HG02759 (cell line): ENCODE data around the gene SLC10A7.
A peak's percentile ranks its signal among the peaks of the same experiment; 100 is the strongest.

Source experiments
- ATAC-seq: cut with Tn5 transposase; IDR thresholded peaks from one replicate; pipeline ENCODE4 v1.9.1; 2021; ENCODE audit warnings: mild to moderate bottlenecking, moderate library complexity; ENCODE audit not compliant: unreplicated experiment

The SLC10A7 gene

GRCh38 chr4:146265950-146266490, 255.7 kb downstream of the SLC10A7 start:
- ATAC-seq: no peak

GRCh38 chr4:146263793-146264192, 257.9 kb downstream of the SLC10A7 start:
- ATAC-seq: no peak

DNA sequence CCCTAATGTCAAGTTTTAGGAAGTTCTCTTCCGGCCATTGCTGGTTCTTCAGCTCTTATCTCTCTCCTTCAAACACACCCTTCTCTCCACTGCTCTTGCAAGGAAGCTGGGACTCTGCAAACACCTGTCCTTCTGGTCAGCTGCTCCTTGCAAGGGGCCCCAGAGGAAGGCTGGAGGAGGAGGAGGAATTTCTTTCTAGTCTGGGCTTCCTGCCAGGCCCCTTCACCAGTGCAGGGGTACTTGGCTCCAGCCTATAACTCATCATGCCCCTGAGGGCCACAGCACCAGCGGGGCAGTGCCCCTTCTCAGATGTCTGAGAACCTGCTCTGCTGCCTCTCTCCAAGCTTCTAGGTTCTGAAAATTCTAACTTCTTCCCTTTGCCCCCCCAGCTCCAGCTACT, 260.7 kb downstream of the SLC10A7 start:
- ATAC-seq: no peak

DNA sequence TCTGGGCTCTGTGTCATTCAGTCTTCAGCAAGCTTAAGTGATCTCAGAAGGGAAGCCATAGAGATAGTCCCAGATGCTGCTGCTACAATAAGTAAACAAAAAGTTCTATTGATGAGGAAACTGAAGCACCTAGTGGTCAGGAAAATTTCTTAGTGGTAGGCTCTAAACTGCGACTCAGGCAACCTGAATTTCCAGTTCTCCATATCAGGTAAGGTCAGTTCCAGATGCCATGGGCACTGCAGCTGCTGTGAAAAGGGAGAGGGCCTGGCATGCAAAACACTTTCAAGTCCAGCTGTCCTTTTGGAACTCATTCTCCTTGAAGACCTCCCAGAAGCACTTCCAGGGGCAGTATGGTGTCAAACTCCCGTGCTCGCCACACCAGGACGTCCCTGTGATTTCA, 261.2 kb downstream of the SLC10A7 start:
- ATAC-seq: no peak

- ATAC-seq: no peak
Measured at GRCh38 chr4:146257511-146257910, 264.2 kb downstream of the SLC10A7 start.

GRCh38 chr4:146256328-146256727, 265.4 kb downstream of the SLC10A7 start:
- no peak for ATAC-seq

DNA sequence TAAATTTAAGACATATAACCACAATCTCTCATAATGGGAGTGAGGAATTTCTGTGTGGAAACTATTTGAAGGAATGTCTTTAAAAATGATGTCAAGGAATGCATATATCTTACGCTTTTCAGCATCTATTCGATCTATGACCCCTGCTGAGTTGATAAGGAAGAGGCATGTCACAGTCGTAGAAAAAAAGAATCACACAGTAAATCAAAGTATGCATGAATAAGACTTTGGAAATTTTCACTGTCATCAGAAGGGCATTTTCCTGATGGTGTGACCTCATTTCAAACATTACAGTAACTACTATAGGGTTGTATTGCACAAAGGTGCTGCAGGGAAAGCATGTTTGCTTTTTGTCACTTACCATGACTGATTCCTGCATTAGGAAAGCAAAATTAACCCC, 265.9 kb downstream of the SLC10A7 start:
- no peak for ATAC-seq

DNA sequence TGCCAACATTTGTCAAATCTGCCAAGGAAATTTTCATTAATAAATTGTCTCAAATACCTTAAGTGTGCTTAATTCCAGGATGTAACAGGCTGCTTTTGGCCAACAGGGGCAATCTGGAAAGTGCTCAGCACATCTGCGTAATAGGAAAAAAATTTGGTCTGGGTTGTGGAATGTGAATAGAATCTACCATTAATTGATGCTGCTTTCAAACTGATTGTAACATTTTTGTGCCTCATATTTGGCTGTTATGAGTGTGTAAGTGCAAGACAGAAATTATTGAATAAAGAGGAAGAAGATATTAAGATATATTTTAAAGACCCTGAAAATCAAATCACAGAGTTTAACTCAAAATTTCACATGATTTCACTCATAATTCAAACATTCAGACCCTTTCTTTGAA, 266.3 kb downstream of the SLC10A7 start:
- ATAC-seq: no peak

GRCh38 chr4:146252969-146253611, 268.6 kb downstream of the SLC10A7 start:
- no peak for ATAC-seq

GRCh38 chr4:146247356-146247755, 274.4 kb downstream of the SLC10A7 start:
- no peak for ATAC-seq

GRCh38 chr4:146246381-146246780, 275.4 kb downstream of the SLC10A7 start:
- ATAC-seq: no peak

- no peak for ATAC-seq
Measured at GRCh38 chr4:146245850-146246249, 275.9 kb downstream of the SLC10A7 start.

- no peak for ATAC-seq
Measured at GRCh38 chr4:146245246-146245645, 276.5 kb downstream of the SLC10A7 start.

DNA sequence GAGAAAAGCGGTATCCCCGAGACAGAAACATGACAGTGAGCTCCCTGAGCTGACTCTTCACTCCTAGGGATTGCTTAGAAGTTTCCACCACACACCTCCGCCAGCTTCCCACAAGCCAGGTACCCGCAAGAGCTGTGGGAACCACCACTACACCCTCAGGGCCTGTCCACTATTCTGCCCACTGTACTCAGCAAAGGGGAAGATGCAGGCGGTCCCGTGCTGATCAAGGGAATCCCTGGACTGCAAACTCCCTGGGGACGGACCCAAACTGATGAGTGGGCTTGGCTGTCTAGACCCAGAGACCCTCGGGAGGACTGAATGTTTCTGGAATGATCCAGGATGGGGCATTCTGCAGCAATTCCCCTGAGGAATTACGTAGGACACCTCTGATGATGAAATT, 277.2 kb downstream of the SLC10A7 start:
- ATAC-seq: no peak

GRCh38 chr4:146243883-146244277, 277.9 kb downstream of the SLC10A7 start:
- no peak for ATAC-seq

DNA sequence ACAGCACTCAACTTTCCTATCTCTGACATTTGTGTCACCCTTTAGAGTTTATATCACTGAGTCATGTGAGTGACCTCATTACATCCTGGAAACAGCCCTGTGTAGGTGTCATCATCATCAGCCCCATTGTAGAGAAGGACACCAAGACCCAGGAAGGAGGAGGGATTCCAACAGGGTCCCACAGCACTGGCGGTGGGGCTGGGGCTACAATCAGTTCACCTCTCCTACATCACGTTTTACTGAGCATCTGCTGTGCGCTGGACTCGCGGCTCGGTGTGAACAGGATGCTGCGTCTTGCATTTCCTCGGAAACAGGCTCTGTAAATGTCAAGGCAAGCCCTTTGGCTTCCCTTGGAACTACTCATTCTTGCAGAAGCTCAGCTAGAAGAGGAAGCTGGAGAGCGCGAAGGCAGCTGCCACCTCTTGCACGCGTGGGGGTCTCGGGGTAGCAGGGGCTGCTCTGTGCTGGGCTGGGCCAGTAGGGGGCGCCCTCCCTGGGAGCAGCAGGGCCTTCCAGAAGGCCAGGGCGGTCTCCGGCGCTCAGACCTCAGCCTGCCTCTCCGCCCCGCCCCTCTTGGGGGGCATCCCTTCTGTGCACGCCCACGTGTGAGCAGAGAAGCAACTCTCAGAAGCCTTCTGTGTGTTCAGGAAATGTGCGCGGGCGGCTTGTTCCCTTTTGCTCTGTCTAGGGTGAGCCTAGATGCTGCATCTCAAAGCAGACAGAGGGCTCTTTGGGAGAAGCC, 278.4 kb downstream of the SLC10A7 start:
- ATAC-seq: peak; percentile 86

- no peak for ATAC-seq
Measured at GRCh38 chr4:146238107-146238506, 283.6 kb downstream of the SLC10A7 start.

GRCh38 chr4:146237092-146237491, 284.6 kb downstream of the SLC10A7 start:
- ATAC-seq: no peak

GRCh38 chr4:146236216-146236615, 285.5 kb downstream of the SLC10A7 start:
- ATAC-seq: no peak

GRCh38 chr4:146235654-146236177, 286.0 kb downstream of the SLC10A7 start:
- ATAC-seq: no peak

GRCh38 chr4:146232131-146232722, 289.5 kb downstream of the SLC10A7 start:
- no peak for ATAC-seq

GRCh38 chr4:146229406-146229805, 292.3 kb downstream of the SLC10A7 start:
- no peak for ATAC-seq
